ENCODE measurements around the gene MAST4.

Gene MAST4

DNA sequence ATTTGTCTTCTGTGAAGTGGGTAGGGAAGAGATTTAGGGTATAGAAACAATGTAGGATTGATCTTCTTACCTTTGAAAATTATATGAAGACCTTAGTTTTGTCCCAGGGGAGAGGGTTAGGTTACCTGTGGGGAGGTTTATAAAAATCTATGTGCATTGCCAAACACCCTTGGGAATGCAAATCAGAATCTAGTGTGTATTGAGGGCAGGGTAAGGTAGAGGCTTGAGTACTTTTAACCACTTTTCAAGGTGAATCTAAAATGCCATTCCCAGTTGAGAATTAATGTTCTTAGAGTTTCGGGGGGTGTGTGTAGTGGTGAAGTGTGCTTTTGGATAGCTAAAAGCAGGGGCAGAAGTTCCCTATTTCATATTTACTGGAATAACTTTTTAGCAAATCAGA, 312.0 kb downstream of the MAST4 start:
- no peak for DNase-seq (ENCODE audit: low read depth)

DNA sequence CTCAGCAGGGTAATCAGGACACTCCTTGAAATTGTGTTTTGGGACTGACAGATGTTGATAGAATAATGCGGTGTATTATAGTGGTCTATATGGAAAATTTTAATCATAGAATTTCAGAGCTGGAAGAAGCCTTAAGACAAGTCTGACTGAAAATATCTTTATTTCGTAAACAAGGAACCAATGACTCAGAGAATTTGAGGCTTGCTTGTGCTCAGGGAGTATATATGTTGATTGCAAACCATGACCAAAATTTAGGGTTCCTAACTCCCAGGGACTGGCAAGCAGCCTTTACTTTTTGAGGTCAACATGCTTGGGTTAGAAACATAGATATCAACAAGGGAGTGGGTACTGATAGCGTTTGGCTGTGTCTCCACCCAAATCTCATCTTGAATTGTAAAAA, 313.2 kb downstream of the MAST4 start:
- DNase-seq (ENCODE audit: low read depth): no peak

DNA sequence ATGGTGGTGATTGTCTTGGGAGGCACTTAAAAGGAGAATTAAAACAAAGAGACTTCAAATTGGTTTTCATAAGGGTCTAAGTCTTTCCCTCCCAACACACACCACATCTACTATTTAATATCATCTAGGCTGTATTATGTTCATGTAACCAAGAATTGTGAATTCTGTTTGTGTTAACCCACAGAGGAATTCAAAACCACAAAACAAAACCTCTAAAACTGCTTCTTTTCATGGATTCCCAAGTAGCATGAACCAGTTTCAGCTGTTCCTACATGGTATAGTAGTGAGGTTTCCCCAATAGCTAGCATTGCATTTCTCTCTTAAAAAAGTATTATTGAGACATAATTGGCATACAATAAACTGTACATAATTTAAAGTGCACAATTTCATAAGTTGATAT, 316.6 kb downstream of the MAST4 start:
- no peak for DNase-seq (ENCODE audit: low read depth)

DNA sequence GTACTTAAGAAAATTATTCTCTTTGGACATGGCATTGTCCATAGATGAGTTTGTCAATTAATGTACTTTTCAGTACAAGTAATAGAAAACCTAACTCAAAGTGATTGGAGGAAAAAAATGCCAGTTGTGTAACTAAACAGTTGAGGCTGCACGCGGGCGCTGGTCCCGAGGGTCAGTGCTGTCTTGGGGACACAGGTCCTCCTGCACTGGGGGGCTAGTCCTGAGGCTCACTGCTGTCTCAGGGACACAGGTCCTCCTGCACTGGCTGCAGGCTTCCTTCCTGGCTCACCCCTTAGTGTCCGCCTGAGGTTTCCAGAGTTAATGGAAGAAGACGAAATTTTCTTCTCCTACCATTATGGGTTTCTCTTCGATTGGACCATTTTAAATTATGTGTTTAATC, 319.3 kb downstream of the MAST4 start:
- DNase-seq (ENCODE audit: low read depth): no peak

DNA sequence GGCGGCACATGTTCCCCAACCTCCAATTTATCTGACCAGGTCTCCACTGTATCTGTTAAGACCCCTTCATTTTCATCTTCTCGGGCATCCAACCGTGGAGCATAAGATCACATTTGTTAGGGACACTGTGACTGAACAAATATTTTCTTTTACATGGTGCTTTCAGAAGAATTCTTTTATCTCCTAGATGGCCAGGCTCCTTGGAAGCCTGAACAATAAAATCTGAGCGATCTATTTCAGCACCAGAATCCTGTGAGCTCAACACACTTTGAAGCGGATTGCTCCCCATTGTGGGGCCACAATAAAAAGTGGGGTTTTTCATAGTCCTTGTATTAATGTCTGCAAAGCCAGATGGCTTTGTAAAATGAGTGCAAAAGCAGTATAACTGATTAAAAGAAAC, 326.7 kb downstream of the MAST4 start:
- DNase-seq (ENCODE audit: low read depth): no peak

DNA sequence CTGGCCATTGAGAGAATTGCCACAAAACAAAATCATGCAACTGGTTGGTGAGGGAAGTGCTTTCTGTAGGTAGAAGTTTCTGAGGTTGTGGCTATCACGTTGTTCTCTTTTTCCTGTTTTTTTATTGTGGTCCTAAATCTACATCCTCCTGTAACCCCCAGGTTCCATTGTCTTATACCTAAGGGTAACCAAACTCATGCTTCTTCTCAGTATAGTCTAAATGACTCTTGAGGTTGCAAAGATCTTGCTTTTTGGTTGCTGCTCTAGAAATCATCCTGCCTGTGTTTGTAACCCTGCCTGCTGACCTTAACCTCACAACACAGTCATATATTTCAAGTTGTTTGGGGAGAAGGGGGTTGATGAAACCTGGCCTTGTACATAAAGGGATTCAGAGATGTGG, 327.3 kb downstream of the MAST4 start:
- no peak for DNase-seq (ENCODE audit: low read depth)

DNA sequence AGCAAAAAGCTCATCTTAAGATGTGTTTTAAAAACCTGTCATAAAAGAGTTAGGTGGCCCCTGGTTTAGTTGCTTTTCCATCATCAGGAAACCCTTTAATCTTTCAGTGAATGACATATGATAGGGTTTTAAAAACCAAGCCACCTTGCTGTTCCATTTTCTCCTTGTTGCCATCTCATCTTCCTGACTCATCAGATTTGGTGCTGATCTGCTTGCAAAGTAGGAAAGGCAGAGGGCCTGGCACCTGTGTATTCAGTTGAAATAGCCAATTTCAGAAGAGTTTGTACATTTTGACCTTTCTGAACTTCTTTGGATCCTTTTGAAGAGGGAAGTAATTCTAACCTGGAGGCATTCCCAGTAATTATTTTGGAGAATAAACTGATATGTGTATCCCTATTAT, 327.7 kb downstream of the MAST4 start:
- no peak for DNase-seq (ENCODE audit: low read depth)

DNA sequence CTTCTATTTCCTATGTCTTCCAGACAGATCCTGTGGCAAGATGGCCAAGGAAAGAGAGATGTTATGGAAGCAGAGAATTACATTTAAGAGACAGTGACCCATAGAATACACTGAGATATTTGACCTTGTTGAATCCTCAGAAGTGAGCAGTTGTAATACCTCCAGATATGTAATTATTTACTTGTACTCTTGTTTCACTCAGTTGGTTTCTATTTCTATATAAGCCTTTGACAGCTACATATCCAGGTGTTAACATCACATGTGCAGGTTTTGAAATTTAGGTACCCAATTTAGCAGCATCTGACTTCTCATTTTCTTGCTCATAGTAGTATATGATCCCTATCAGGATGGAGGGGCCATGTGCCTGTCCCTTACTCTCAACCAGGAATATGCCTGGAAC, 330.9 kb downstream of the MAST4 start:
- no peak for DNase-seq (ENCODE audit: low read depth)

DNA sequence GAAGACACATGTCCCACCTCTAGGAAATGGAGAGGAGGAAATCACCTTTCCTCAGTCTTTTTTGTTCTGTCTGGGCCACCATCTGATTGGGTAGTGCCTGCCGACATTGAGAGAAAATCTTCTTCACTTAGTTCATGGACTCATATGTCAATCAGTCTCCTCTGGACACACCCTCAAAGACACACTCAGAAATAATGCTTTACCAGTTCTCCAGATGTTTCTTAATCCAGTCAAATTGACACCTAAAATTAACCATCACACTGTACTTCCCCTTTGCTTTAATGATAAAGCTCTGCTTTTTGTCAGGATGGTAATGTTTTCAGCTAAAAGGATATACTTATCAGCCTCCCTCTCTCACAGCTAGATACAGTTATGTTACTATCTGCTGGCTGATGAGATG, 333.1 kb downstream of the MAST4 start:
- DNase-seq (ENCODE audit: low read depth): no peak

DNA sequence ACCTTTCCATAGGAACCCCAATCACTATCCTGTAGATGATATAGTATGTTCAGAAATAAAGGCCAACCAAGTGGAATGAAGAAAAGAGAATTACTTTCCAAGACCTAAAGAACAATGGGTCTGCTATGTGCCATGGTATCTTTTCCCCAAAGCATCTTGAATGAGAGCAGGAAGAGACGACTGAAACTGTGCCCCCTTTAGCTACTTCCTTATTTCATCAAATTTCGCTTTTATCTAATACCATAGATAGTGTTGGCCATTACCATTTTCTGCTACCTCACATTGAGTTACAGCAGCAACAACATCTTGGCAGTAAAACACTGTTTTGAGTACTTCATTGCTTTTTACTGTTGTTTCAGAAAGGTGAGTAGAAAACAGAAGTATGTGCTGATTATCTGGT, 333.8 kb downstream of the MAST4 start:
- DNase-seq (ENCODE audit: low read depth): no peak

DNA sequence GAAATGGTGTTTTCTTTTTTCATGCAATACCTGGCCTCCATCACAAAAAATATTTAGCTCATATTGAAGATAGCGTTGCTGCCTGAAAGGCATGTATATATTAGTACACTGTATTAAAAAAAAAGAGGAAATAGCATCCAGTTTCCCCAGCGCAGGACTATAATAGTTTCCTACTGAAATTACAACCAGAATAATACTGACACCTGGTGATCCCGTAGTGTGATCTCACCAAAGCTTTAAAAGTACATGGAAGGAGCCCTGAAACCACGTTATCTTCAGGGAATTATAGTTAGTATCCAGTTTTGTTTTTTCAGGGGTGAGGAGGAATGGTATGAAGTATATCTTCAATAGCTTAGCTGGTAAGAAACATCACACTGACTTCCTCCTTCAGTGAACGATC, 335.5 kb downstream of the MAST4 start:
- no peak for DNase-seq (ENCODE audit: low read depth)

DNA sequence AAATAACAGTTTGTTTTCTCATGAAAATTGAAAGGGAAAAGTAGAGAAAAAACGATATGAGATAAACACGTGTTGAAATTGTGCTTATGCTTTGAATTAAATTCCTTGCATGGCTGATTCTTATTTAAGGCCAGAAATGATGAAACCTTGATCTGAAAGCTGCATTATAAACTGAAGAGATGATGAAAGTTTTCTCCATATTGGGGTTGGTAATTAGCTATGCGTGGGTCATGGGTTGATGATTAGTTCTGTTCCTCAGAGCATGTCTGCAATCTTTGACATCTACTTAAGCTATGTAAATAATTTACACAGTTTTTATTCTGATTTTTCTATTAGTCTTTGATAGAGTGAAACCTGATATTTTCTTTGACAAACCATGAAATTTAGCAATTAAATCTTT, 336.3 kb downstream of the MAST4 start:
- DNase-seq (ENCODE audit: low read depth): no peak

DNA sequence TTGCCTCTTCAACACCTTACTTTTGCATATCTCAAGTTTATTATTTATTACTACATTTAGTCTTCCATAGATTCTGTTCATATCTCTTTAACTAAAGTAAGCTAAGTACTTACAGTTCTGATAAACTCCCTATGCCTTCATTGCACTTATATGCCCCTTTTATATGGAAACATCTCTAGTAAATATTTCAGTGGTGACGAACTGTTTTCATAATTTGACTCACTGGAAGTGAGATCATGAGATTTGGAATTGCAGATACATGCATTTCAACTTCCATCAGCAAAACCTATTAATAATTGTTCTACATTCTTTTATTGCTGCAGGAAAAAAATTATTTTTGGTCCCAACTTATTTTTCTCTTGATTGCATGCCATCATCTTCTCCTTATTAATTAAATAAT, 336.9 kb downstream of the MAST4 start:
- DNase-seq (ENCODE audit: low read depth): no peak

DNA sequence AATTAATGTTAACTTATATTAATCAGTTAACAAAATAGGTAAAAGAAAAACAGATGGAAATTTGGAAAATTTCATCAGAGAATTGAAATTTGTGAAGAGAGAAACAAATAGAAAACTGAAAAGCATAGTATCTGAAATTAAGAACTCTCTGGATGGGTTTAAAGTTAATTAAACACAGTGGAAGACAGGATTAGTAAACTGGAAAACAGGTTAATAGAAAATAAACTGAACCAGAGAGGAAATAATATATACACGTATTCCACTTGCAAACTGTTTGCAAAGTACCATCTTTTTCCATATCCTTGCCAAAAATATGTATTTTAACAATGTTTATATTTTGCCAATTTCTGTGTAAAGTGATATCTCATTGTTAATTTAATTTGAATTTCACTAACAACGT, 342.9 kb downstream of the MAST4 start:
- no peak for DNase-seq (ENCODE audit: low read depth)

DNA sequence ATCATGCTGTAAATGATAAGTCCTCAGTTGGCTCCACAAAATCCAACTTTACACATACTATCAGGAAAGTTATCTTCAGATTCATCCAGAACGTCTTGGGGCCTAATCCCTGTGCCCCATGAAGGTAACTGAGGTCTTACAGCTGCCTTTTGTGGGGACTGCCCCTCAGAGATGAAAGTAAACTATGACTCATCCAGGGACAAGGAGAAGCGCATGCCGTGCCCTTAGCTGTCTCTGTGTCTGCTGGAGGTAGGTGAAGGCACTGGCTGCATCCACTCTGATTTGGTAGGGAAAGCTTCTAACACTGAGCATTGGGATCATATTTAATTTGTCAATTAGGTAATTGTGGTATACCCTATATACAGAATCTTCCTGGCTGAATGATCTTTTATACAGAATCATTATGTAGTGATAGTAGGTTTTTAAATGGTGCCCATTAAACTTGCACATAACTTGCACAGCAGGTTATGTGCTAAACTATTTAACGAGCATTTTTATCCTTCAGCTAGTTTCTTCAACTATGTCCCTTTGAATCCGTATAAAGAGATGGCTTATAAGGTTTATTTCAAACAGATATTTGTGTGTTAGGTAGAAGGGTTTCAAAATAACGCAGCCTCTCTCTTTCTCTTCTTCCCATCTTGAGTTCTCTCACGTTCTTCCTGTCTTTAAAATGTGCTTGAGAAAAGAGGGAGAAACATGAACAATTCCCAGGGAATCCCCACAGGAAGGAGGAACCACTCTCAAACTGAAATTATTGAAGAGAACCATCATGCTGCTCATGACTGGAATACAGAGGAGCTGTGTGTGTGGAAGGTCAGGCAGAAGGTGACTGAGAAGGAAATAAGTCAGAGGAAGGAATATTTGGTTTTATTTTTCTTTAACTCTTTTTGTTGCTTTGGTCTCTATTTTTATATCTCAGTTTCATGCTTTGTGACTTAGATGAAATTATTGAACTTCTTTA, 349.5 kb downstream of the MAST4 start:
- no peak for DNase-seq (ENCODE audit: low read depth)

DNA sequence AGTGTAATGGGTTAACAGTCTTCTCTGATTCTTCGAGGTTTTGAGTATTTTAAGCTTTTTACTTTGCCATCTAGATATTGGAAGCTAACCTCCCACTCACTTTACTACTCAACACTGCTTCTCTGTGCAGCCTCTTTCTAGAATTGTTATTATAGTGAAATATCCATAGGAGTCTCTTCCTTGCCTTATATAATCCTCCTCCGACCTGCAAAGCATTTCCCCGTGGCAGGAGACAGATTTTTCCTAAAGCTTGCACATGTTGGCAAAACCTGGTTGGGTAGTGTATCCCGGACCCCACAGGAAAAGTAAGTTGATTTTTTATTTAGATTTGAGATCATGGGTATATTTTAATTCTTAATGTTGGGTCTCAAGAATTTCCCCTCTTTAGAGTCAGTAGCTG, 351.3 kb downstream of the MAST4 start:
- DNase-seq (ENCODE audit: low read depth): no peak

DNA sequence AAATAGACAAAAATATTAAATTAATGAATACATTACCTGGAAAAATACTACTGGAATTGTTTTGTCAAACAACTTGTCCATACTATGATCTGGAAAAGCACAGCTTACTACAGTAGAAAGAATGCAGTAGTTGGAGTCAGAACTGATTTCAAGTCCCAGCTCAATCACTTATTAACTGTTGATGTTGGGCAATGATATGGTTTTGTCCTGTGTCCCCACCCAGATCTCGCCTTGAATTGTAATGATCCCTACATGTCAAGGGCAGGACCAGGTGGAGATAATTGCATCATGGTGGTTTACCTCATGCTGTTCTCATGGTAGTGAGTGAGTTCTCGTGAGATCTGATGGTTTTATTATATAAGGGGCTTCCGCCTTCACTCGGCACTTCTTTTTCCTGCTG, 352.9 kb downstream of the MAST4 start:
- no peak for DNase-seq (ENCODE audit: low read depth)

DNA sequence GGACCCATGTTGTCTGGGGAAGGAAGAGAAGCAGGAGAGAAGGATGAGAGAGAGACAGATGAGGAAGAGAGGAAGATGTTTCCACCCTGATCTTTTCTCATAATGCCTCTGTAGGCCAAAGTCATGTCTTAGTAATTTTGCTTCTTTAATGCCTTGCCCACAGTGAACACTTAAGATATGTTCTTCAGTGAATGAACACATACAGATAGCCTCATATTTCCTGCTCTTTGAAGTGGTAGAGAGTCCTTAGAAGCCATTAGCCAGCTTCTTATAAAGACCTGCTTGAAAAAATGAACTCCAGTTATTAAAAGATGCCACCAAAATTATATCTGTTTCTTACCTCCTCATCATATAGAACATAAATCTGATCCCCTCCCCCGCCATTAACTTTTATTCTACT, 356.0 kb downstream of the MAST4 start:
- DNase-seq (ENCODE audit: low read depth): no peak

DNA sequence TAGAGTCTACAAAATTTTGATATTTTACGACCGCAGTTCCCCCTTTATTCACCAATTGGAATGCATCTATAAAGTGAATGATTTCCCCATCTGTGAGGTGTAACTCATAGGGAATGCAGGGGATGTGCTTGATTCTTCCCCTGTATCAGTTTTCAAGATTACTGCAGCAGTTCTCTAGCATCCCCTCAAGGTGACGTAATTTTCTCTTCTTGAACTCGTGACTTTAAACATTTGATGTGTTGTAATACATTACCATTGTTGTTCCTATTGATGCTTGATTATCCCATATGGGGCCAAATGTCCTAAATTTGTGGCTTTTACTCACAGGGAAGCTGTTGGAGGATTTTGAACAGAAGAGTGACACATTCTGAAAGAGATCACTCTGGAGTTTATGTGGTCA, 360.2 kb downstream of the MAST4 start:
- no peak for DNase-seq (ENCODE audit: low read depth)

DNA sequence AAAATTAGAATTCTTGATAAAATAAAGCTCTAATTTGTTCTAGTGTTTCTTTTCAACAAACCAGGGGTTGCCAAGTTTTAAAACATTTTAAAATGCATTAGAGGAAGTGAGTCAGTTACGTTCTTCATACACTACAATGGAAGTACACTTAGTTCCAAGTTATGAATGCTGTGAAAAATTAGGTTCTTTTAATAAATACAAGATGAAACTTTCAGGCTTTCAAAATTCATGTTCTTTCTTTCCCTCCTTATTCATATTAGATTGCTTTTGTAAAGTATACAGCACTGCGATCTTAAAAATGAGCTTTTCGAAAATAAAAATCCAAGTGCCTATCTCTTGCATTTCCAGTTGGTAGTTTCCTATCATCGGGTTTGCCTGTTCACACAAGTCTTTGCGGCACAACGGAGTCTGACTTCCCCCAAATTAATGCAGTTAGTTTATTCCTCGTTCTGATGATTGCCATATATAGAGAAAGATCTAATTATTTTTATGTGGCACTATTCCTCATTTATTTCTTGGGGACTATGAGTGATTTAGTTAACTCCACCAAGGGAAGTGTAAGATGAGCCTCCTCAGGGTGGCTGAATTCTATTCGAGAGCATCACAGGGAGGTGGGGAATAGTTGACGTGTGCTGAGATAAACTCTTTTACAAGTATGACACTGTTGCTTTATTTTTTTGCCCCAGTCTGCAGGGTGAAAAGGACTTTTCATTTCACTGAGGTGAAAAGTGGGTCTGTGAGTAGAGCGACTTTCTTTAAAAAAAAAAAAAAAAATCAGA, 362.2 kb downstream of the MAST4 start:
- no peak for DNase-seq (ENCODE audit: low read depth)

DNA sequence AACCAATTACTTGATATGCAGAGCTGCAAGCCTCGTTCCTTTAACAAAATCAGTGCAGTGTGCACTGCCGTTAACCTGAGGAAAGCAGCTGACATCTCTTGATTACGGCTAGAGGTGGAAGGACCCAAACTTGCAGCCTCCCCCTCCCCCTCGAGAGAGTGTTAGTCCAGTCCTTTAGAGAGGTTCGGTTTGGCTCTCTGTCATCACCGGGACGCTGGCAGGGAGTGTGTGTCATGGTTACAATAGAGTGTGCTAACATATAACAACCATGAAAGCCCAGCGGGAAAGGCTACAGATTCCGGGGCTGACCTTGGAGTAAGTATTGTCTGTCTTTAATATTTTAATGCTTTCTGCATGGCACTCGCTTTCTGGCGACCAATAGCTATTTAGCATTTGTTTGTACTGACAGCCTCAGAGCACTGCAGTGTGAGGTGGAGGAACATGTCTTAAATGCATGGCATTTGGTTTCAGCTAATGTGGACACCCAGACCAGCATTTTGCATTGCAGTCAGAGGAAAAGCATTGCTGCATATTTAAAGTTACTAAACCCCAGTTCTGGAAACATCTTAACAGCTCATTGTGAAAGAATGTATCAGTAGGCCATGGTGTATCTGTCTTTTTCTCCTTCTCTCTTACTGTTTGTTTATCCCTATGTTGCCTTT, 362.9 kb downstream of the MAST4 start:
- no peak for DNase-seq (ENCODE audit: low read depth)

DNA sequence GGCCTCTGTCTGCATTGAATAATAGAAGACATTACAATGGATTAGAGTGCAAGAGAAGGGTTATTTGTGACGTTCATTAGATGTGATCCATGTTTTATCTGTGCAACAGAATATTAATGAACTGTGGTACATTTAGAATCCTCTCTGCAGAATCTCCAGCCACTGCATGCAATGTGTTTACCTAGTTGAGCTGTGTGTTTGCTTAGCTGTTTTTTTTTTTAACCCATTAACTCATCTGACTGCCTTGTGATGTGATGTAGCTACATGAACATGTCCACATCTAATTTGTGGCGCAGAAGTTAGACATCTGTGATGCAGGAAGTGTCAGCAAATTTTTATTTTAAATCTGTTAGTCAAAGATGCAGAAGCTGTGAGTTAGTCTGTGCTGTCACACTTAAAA, 363.5 kb downstream of the MAST4 start:
- no peak for DNase-seq (ENCODE audit: low read depth)
